Retinal pigment epithelial cell (primary cell): ENCODE data around the gene RPS21.

Experiments
- DNase-seq: peaks from one replicate; pipeline ENCODE4 v3.0.0-alpha.2; 2010; ENCODE audit warnings: low read depth
- H3K4me3 ChIP-seq: 2 replicates; pipeline ENCODE4 v1.5.1; 2011; ENCODE audit warnings: mild to moderate bottlenecking, low read length, control low read depth, moderate library complexity
- TF ChIP-seq, protein P1 (sequence below): conservative IDR thresholded peaks from 2 replicates; pipeline ENCODE4 v1.5.1; 2011; ENCODE audit warnings: low read depth, low read length, control low read depth, inconsistent platforms

RPS21 gene

DNA sequence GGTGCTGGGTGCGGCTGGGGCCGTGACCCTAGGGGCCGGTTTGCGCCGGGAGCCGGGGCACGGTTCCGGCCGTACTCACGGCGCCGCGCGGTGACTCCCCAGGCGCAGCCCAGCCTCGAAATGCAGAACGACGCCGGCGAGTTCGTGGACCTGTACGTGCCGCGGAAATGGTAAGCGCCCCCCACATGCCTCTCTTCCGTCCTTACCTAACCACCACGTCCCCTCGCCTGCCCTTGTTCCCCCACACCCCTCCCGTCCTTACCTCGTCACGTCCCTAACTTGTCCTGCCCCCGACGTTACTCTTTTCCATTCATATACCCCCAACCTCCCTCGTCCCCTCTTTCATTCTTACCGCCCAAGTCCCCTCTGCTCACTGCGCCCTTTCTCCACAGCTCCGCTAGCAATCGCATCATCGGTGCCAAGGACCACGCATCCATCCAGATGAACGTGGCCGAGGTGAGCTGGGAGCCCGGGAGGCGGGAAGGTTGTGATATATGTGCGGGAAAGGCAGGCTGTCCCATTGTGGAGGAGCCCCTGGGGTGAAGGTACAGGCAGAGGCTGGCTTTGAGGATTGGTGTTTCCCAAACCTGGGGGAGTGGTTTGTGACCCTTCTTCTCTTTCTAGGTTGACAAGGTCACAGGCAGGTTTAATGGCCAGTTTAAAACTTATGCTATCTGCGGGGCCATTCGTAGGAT lies 463 bp downstream of the RPS21 start:
- DNase-seq = no peak
- peak overlapping the region; percentile 95 for H3K4me3 ChIP-seq
- TF ChIP-seq, protein P1, sequence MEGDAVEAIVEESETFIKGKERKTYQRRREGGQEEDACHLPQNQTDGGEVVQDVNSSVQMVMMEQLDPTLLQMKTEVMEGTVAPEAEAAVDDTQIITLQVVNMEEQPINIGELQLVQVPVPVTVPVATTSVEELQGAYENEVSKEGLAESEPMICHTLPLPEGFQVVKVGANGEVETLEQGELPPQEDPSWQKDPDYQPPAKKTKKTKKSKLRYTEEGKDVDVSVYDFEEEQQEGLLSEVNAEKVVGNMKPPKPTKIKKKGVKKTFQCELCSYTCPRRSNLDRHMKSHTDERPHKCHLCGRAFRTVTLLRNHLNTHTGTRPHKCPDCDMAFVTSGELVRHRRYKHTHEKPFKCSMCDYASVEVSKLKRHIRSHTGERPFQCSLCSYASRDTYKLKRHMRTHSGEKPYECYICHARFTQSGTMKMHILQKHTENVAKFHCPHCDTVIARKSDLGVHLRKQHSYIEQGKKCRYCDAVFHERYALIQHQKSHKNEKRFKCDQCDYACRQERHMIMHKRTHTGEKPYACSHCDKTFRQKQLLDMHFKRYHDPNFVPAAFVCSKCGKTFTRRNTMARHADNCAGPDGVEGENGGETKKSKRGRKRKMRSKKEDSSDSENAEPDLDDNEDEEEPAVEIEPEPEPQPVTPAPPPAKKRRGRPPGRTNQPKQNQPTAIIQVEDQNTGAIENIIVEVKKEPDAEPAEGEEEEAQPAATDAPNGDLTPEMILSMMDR = no peak

DNA sequence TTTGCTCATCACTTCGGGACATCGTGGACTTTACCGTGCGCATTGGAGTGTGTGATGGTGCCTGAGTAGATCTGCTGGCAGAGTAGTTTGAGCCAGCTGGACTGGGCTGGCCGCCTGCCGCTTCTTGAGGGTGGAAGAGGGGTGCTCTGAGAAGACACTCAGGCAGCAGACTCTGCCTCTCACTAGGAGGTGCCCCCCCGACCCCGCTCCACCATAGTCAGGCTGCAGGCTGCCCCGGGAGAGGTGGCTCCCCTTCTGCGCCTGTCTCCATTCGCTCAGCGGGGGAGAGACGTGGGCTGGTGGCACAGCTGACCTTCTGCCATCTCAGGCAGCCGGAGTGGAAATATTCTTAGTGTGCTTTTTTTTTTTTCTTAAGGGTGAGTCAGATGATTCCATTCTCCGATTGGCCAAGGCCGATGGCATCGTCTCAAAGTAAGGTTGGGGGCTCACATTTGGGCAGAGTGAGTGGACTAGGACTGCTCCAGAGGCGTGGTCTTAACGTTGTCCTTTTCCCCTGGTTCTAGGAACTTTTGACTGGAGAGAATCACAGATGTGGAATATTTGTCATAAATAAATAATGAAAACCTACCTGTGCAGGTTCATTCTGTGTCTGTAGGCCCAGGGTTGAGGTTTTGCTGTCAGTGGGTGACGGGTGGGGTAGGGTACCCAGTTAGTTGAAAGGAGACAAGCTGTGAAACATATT lies 1.2 kb downstream of the RPS21 start:
- H3K4me3 ChIP-seq = peak overlapping the region; percentile 95
- TF ChIP-seq, protein P1 = no peak
- DNase-seq = no peak

DNA sequence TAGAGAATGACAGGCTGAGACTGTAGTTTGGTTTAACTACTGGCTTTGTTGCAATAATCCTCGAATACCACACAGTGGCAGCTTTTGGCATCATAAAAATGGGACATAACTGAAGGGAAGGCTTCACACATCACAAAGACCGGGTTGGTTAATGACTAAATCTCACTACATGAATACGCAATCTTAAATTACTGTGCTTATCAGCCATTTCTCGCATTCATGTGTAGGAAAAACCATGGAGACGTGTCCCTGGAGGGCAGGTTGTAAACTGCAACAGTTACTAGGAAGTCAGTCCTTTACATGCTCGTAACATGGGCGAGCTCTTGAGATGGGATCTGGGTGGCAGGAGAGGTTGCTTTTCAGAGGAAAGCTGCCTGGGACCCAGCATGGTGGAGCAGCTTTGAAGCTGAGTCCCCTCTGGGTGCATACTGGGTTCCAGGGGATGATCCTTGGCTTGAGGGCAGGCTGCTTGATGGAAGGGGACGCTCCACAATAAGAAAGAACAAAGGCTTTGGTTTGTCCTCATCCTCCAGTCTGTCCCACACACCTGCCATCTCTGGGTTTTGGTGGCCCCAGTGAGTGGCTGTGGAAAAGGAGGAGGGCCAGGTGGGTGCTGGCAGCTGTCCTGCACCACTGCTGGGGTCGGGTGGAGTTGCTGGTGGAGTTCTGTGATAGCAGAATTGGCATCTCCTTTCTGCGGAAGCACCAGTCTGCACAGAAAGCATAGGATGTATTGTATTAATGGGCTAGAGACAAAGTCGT lies 2.1 kb downstream of the RPS21 start:
- H3K4me3 ChIP-seq = no peak overlapping the region
- no peak for DNase-seq
- TF ChIP-seq, protein P1 = peak; percentile 0

DNA sequence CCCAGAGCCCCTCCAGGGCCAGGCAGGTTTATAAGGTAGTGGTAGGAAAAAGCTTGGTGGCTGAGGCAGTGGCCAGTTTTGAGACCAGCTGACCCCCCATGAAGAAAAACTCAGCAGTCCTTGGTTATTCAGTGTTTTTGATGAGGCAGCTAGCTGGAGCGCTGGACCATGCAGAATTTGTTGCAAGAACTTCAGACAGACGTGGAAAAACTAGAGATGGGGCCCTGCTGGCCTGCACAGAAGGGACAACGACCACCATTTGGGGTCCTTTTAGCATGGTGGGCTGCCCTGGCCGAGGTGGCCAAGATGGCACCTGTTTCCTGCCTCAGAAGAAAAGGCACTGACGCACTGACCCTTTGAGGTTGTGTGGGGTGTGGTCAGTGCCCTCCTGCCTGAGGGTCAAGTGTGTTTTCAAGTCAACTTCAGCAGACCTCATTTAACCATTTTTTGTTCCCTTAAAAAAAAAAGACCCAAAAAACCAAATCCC lies 2.7 kb downstream of the RPS21 start:
- TF ChIP-seq, protein P1 = no peak
- DNase-seq = no peak
- no peak overlapping the region for H3K4me3 ChIP-seq

DNA sequence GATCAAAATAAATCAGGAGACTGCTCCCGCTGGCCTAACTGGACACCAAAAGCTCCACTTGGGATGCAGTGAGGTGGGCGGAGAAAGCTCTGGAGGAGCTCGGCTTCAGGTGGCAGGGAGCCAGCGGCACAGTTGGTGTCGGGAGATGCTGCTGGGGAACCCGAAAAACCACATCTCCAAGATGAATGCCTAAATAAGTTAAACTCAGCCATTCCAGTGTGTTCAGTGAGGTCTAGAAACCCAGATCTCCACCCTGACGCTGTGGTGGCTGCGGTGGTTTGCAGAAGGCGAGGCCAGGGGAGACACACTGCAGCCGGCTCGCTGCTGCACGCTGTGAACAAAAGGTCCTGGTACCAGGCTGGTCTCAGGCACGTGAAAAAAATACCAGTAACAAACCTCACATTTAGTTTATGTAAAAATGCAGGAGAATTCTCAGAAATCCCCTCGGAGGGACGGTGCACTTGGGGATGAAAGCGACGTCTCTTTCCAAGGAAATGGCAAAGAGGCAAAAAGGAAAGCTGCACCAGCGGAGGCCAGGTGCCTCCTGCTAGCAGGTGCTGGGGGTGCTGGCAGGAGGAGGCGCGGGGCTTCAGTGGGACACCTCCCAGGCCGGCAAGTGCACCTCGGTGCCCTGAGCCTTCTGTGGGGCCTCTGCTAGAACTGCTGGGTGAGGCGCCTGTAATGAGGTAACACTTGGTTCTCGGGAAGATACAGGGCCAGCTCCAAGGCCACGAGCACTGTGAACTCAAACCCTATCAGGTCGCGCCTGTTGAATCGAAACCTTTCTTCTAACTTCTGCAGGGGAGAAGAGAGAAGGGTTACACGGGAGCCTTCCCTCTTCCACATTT lies 3.6 kb downstream of the RPS21 start:
- no peak overlapping the region for H3K4me3 ChIP-seq
- no peak for DNase-seq
- TF ChIP-seq, protein P1 = no peak
